ENCODE measurements around the gene SOAT2.
A peak's percentile ranks its signal among the peaks of the same experiment; 100 is the strongest.
"Not testable (repeated sequence)": the region's sequence is repeated elsewhere in the genome, so short reads cannot be mapped to it uniquely, and the experiment has no call there.

Gene SOAT2

DNA sequence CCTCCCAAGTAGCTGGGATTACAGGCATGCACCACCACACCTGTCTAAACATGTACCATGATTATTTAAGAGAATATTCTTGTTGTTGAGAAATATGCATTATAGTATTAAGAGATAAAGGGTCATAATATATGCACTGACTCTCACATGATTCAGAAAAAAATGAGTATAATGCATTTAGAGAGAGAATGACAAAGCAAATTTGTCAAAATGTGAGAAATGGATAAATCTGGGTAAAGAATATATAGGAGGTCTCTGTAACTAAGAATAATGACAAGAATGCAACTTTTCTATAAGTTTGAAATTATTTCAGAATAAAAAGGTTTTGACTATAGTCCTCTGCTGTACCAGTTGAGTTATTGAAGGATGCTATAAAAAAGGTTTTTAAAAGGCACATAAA lies 49.1 kb downstream of the SOAT2 start:
- DNase-seq, result no peak

DNA sequence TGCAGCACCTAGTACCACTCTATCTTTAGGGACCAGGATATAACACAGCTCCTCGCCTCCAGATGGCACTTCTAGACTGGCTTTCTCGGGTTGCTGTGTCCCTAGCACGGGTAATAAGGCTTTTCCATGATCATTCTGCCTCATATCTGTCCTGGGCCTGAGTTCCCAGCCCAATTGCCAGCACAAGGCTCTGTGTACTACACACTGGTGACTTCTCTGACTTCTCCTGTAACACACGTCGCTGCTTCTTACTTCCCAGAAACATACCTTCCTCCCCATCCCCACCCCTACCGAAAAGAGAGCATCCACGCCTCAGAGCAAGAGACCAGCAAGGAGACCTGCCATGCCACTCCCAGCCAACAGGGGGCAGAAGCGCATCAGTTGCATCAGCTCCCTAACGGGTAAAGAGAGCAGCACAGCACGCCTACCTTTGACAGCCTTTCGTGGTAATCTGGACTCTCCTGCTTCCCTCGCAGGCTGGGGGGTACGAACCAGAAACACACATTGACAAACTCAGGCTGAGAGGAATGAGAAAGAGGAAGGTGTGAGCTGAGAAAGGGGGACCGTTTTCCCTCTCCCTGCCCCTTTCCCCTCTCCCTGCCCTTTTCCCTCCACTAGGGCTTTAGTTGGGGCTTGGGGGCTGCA lies 56.0 kb downstream of the SOAT2 start:
- DNase-seq, result peak; percentile 41

DNA sequence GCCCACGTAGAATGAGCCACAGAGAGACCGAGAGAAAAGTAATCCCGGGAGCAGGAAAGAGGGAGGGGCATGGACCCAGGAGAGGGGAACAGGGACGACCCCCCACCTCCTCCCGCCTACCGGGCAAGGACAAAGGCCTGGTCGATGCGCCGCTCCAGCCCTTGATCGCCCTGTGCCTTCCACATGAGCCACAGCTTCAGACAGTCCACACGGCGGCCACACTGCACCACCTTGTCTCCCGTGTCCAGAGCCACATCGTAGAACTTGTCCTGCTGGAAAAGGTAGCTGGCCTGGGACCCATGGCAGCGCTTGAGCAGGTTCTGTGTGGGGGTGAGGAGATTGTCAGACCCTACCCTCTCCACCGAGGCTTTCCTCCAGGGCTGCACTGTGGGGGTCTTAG lies 56.7 kb downstream of the SOAT2 start:
- DNase-seq, result no peak

DNA sequence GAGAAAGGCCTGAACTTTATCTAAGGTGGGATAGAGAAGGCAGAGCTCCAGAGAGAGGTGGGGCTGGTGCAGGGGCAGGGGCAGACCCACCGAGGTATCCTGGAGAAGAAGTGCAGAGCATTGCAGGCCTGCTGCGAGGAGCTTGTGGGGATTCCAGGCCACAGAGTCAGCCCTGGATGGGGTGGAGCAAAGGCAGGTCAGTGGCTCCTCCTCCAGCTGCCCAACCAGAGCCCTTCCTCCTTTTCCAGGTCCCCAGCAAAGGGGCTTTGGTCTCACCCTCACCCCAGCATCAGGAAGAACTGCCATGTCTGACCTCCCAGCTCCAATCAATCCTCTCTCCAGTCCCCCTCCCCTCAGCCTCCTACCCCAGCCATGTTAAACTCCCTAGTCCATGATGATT lies 57.4 kb downstream of the SOAT2 start:
- DNase-seq, result no peak

DNA sequence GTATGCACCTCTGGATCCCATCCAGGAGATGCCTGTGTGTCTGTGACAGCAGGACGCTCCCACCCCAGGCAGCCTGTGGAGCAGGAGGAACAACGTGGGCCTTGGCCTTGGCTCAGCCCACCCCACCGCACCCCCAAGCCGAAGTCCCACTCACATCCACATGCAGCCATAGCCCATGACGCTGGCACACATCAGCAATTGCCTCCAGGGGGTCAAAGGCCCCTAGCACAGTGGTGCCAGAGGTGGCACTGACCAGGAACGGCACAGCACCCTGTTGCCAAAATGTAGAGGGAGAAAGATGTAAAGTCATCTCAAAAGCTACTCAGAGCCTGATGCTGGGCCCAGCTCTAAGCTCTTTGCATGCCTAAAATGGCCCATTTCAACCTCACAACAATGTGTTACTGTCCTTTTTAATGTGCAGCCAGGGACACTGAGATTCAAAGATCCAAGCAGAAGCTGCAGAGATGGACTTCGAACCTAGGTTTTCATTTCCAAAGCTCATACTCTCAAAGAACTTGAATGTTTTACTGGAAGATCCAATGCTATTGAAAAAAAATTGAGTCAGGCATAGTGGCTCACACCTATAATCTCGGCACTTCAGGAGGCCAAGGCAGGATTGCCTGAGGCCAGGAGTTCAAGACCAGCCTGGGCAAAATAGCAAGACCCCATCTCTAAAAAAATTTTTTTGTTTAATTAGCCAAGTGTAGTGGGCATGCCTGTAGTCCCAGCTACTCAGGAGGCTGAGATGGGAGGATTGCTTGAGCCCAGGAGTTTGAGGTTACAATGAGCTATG lies 58.0 kb downstream of the SOAT2 start:
- DNase-seq, result no peak

DNA sequence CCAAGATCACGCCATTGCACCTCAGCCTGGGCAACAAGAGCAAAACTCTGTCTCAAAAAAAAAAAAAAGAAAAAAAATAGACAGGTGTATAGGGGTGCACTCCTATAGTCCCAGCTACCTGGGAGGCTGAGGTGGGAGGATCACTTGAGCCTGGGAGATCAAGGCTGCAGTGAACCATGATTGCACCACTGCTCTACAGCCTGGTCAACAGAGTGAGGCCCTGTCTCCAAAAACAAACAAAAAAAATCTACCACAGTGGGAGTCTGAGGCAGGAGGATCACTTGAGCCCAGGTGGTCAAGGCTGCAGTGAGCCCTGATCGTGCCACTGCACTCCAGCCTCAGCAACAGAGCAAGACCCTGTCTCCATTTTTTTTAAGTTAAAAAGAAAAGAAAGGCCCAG lies 59.7 kb downstream of the SOAT2 start:
- DNase-seq, result not testable (repeated sequence)

DNA sequence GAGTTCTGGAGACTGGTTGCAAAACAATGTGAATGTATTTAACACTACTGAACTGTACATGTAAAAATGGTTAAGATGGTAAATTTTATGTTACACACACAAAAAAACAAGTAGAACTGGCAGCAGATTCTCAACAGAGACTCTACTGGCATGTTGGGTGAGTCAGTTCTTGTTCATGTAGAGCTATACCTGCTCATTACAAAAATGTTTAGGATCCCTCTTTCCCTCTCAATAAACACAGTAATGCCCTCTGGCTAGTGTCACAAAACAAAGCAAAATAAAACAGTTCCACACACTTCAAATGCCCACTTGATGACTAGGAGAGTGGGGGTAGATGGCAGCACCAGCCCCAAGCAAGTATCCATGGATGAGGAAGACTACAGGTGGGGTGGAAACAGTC lies 63.6 kb downstream of the SOAT2 start:
- DNase-seq, result no peak

DNA sequence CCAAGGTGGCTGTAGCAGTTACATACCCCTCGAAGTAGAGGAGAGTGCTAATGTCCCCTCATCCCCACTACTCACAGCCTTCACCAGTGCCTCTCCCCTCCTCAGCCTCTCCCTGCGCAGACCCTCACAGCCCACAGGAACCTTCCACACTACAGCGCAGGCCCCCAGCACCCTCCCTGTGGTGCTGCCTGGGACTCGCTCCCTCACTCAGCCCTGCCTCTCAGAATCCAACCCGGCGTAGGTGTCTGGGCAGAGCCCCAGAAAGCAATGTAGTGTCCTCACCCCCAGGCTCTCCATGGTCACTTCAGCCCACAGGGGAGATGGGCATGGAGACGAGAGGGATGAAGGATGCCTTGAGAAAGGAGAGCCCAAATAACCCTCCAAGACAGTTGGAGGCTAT lies 66.4 kb downstream of the SOAT2 start:
- DNase-seq, result no peak

DNA sequence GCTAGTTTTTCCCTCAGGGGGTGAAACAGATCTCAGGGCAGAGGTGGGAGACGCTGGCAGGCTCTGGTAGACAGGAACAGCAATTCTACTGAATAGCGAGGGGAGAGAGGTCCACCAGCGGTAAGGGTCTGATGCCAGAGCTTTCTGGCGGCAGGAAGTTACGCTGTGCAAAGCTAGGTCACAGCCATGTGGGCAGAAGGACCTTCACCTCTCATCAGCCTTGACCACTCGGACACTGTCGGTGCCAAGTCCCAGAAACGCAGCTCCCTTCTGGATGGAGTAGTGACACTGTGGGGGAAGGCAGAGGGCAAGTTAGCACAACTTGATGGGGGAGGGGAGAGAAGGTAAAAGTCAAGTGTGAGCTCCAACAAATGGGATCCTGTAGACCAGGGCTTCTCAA lies 66.9 kb downstream of the SOAT2 start:
- no peak for DNase-seq

DNA sequence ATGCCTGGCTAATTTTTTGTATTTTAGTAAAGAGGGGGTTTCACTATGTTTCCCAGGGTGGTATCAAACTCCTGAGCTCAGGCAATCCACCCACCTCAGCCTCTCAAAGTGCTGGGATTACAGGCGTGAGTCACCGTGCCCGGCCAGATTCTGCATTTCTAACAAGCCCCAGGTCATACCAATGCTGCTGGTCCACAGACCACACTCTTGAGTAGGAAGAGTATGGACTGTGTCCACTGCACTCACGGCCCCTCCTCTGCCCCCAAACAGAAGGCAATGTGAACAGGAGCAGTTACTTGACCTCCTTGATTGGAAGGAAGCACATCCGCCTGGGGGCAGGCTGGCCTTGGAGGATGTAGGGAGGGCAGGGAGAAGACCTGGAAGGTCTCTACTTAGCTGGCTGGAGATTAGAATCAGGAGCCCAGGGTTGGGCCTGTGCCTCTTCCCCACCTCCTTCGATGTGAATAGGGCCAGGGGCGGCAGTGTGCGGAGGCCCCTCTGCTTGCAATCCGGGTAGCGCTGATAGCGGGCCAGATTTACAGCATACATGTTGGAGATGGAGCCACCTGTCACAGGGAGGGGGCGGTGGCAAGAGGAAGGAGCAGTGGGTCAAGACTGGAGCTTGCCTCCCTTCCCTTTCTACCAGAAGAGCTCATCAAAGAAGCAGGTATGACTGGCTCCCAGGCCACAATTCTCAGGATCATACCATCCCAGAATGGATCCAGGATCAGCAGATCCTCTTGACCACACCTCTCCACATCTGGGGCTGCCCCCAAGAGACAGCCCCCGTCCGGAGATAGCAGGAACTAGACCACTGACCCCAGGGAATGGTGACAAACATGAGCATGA lies 67.8 kb downstream of the SOAT2 start:
- DNase-seq, result peak; percentile 18

DNA sequence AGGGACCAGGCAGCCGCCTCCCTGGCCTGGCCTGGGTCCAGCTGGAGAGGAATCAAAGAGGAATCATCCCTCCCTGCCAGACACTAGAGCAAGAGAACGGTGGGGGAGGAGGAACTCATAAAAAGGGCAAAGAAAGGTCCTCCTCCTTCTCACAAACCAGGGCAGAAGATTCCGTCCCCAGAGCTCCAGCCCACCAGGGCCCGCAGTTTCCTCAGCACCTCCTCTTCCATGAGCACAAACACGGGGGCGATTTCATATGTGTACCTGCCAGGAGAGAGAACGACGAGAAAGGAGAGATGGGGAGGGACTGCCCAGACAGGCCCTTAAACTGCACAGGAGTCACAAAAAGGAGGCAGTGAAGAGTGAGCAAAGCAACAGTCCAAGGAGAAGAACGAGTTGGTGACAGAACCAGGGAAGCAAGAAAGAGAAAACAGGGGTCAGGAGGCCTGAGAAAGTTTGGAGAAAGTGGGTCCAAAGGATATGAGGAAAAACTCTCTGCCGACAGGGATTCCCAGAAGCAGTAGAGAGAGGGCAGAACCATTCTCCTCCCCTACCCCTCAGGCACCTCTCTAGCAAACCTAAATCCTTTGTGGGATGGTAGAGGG lies 68.5 kb downstream of the SOAT2 start:
- peak; percentile 19 for DNase-seq

DNA sequence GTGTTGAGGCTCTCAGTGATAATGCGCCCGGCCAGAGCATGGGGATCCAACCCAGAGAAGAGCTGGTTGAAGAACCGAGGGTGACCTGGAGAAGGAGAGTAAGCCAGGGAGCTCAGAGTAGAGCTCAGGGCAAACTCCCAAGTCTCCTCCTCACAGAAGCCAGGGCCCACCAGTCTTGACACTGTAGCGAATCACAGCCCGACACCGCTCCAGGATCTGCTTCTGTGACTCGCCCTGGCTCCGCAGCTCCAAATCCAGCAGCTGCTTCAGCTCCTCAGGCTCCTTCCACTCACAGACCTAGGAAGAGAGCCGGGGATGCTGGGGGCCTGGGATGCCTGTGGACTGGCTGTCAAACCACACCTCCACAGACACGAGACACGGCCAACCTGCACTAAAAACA lies 69.1 kb downstream of the SOAT2 start:
- no peak for DNase-seq

DNA sequence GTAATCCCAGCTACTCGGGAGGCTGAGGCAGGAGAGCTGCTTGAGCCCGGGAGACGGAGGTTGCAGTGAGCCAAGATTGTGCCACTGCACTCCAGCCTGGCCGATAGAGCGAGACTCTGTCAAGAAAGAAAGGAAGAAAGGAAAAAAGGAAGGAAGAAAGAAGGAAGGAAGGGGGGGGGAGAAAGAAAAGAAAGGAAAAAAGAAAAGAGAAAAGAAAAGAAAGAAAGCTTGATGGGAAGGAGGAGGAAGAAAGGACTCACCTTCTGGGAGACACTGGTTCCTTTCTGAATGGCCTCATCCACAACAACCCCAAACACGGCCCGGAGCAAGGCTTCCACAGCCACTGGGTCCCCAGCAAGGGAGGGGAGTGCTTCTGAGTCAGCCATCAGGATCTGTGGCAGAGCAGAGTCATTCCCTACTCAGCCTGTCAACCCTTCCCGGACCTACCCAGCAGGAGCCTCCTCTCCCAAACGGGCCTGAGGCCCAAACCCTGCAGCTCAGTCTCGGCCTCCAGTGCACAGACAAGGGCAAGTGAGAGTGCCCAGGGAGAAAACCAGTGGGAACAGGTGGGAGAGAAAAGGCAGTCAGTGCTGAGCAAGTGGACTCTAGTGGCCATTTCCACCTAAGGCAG lies 69.9 kb downstream of the SOAT2 start:
- no peak for DNase-seq

Measured in DMS79 treated with DMSO at 0.1 percent for 48 hours (cell line).